Stimulated activated CD8-positive, alpha-beta memory T cell treated with anti-CD3 and anti-CD28 coated beads, Interleukin-12 subunit alpha, Interleukin-12 subunit beta, amount 100 ng/mL, for 24 hours (primary cell): Measurements from ENCODE around the gene MYRFL.
"Not testable (repeated sequence)": the region's sequence is repeated elsewhere in the genome, so short reads cannot be mapped to it uniquely, and the experiment has no call there.

Source experiments
- DNase-seq: peaks from one replicate; pipeline ENCODE4 v3.0.0-alpha.2; 2020; ENCODE audit errors: extremely low read depth

Gene MYRFL

GRCh38 chr12:69987579-69988091 is 162.6 kb downstream of the MYRFL start:
- DNase-seq, result no peak

- no peak for DNase-seq
Observed at GRCh38 chr12:69988481-69989321, 163.7 kb downstream of the MYRFL start.

GRCh38 chr12:69991690-69992288 is 166.8 kb downstream of the MYRFL start:
- no peak for DNase-seq

- no peak for DNase-seq
Observed at GRCh38 chr12:69993433-69993832, 168.4 kb downstream of the MYRFL start.

- DNase-seq, result not testable (repeated sequence)
Observed at GRCh38 chr12:69994086-69994485, 169.1 kb downstream of the MYRFL start.

- no peak for DNase-seq
Observed at GRCh38 chr12:69994724-69995173, 169.7 kb downstream of the MYRFL start.

- no peak for DNase-seq
Observed at GRCh38 chr12:69996241-69996640, 171.2 kb downstream of the MYRFL start.

- DNase-seq, result no peak
Observed at GRCh38 chr12:69996722-69997121, 171.7 kb downstream of the MYRFL start.

- no peak for DNase-seq
Observed at GRCh38 chr12:69998011-69998410, 173.0 kb downstream of the MYRFL start.

GRCh38 chr12:69998922-69999321 is 173.9 kb downstream of the MYRFL start:
- DNase-seq, result no peak

- no peak for DNase-seq
Observed at GRCh38 chr12:69999561-69999960, 174.5 kb downstream of the MYRFL start.

- DNase-seq, result no peak
Observed at GRCh38 chr12:70002097-70002911, 177.3 kb downstream of the MYRFL start.

- DNase-seq, result no peak
Observed at GRCh38 chr12:70002912-70003255, 177.9 kb downstream of the MYRFL start.

GRCh38 chr12:70005864-70006618 is 181.0 kb downstream of the MYRFL start:
- DNase-seq, result no peak

- DNase-seq, result no peak
Observed at GRCh38 chr12:70006619-70006973, 181.6 kb downstream of the MYRFL start.

GRCh38 chr12:70007687-70008086 is 182.7 kb downstream of the MYRFL start:
- DNase-seq, result no peak
